Duodenal mucosa (tissue), 2 donors: ENCODE measurements around the gene PTPN1.

Experiments
- H3K27ac ChIP-seq: one replicate; pipeline ENCODE4 v1.7.0; 2013; ENCODE audit warnings: low read depth, low read length
- H3K27me3 ChIP-seq, 2 donors: one replicate each; pipeline ENCODE4 v1.7.0; 2013; ENCODE audit warnings: low read length in 2 of 2, control low read depth in 1 of 2; ENCODE audit not compliant: insufficient read depth in 2 of 2, control insufficient read depth in 1 of 2
- H3K36me3 ChIP-seq, 2 donors: one replicate each; pipeline ENCODE4 v1.7.0; 2013; ENCODE audit warnings: low read length in 2 of 2, control low read depth in 1 of 2; ENCODE audit not compliant: insufficient read depth in 2 of 2, control insufficient read depth in 1 of 2
- H3K4me1 ChIP-seq, 2 donors: one replicate each; pipeline ENCODE4 v1.7.0; 2013; ENCODE audit warnings: low read length in 2 of 2, control low read depth in 1 of 2; ENCODE audit not compliant: insufficient read depth in 2 of 2, control insufficient read depth in 1 of 2
- H3K4me3 ChIP-seq, 2 donors: one replicate each; pipeline ENCODE4 v1.7.0; 2013; ENCODE audit warnings: low read length in 2 of 2, low read depth in 1 of 2
- H3K9ac ChIP-seq, 2 donors: one replicate each; pipeline ENCODE4 v1.7.0; 2013; ENCODE audit warnings: low read length in 2 of 2, low read depth in 1 of 2
- H3K9me3 ChIP-seq, 2 donors: one replicate each; pipeline ENCODE4 v1.7.0; 2013; ENCODE audit warnings: low read length in 2 of 2, control low read depth in 1 of 2; ENCODE audit not compliant: control insufficient read depth in 1 of 2

The PTPN1 gene

DNA sequence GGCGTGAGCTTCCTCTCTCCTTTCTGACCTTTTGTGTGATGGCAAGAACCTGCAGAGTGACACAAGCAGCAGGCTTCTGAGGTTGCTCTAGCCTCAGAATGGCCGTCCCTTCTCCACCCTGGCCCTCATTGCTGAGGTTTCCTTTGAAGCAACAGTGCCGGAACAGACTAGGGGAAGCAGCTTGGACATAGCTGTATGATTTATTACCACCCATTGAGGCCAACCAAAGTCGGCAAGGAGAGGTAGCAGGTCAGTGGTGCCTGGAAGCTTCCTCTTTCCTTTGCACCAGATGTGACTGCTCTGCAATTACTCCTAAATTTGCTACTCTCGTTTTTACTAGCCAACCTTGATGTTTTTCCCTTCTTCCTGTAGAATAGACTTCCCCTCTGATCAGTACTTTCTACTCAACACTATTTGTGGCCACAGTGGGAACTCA, 31.4 kb downstream of the PTPN1 start:
- H3K27ac ChIP-seq = peak overlapping the region; percentile 28
- peaks cover 22 to 28% of the 10 kb centered on the region in 2 donors for H3K4me1 ChIP-seq
- H3K27me3 ChIP-seq = no peaks in the 10 kb centered on the region
- no peak overlapping the region for H3K9ac ChIP-seq
- H3K4me3 ChIP-seq = no peak overlapping the region
- no peaks in the 10 kb centered on the region for H3K9me3 ChIP-seq
- no peaks in the 10 kb centered on the region for H3K36me3 ChIP-seq

DNA sequence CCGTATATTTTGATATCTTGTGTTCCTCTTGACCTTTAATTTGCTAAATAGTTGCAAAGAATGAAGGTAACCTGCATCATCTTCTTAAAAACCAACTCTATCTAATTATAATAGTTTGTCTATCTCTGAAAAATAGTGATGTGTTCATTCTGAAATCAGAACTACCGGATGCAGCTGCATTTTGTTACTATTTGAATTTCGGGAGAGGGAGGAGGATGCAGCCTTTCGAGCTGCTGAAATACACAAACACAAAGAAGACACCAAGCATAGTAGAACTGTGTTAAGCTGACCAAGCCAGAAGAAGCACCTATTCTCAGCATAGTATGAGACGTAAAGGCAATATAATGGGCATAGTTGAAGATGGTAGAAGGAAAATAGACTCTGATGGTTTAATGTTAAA, 33.1 kb downstream of the PTPN1 start:
- H3K4me1 ChIP-seq = peaks cover 22 to 23% of the 10 kb centered on the region in 2 donors
- no peak overlapping the region for H3K27ac ChIP-seq
- H3K27me3 ChIP-seq = no peaks in the 10 kb centered on the region
- H3K36me3 ChIP-seq = no peaks in the 10 kb centered on the region
- H3K9ac ChIP-seq = no peak overlapping the region
- H3K9me3 ChIP-seq = no peaks in the 10 kb centered on the region
- H3K4me3 ChIP-seq = no peak overlapping the region

DNA sequence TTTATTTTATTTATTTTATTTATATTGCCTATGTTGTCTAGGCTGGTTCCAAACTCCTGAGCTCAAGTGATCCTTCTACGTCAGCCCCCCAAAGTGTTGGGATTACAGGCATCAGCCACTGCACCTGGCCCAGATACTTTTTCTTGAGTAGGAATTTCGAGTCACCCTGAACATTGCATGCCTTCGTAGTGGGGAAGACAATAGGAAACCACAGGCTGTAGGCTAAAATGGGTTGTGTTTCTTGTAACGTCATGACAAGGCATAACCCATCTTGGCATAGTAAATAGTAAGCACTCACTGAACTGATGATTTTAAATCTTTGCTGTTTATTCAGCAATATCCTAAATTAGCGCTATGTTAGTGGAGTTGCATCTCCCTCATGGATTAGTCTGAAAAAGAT, 34.9 kb downstream of the PTPN1 start:
- H3K9me3 ChIP-seq = no peaks in the 10 kb centered on the region
- peaks cover 22 to 23% of the 10 kb centered on the region in 2 donors for H3K4me1 ChIP-seq
- no peak overlapping the region for H3K4me3 ChIP-seq
- H3K27ac ChIP-seq = no peak overlapping the region
- no peaks in the 10 kb centered on the region for H3K27me3 ChIP-seq
- H3K36me3 ChIP-seq = no peaks in the 10 kb centered on the region
- no peak overlapping the region for H3K9ac ChIP-seq

DNA sequence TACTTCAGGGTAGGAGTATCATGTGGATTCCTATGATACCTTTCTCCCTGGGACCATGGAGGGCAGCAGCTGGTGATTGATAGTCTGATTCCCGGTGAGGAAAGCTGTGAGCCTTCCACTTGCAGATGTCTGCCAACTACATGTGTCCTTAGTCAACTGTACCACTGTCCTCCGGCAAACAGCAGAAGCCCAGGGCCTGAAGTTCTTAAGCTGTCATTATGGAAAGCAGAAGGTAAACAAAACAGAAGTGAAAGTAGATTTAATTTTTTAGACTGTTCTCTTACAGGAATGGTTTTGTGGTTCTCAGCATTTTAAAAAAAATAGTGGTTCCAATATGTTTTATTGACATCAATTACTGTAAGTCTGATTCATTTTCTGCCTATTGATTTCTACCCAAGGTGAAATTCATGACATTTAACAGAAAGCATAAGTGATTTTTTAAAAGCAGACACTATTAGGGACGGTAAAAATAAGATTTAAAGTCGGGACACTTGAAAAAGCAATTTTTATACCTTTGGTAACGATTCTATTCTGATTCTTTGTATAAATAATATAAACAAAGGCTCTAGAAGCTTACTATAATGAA, 36.6 kb downstream of the PTPN1 start:
- H3K27ac ChIP-seq = no peak overlapping the region
- peak overlapping the region in 1 of 2 donors; percentile 36 for H3K4me3 ChIP-seq
- no peaks in the 10 kb centered on the region for H3K27me3 ChIP-seq
- peaks cover 9% of the 10 kb centered on the region in 2 donors for H3K4me1 ChIP-seq
- H3K9me3 ChIP-seq = no peaks in the 10 kb centered on the region
- peaks cover 0 to 3% of the 10 kb centered on the region in 2 donors for H3K36me3 ChIP-seq
- no peak overlapping the region for H3K9ac ChIP-seq

DNA sequence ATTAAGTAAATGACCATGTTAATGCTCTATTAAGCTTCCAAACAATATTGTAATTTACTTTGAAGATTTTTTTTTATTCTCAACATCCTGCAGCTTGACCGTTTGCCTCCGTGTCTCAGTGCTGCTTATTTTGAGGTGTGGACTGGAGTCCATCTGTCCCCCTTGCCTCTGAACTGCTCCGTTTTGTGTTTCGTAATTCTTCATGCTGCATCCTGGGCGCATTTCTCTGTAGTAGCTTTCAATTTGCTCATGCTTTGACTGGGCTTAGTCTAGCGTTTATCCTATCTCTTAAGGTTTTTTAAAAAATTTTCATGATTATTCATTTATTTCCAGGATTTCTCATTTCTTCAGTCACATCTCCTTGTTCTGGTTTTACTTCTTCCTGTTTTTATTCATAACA, 37.8 kb downstream of the PTPN1 start:
- Histone ChIP-seq H3K9me3 (no peaks in the 10 kb centered on the region), H3K27me3 (no peaks in the 10 kb centered on the region), H3K4me3 (no peak overlapping the region), H3K4me1 (peaks cover 7 to 9% of the 10 kb centered on the region in 2 donors), H3K27ac (no peak overlapping the region), H3K36me3 (peaks cover 0 to 3% of the 10 kb centered on the region in 2 donors), H3K9ac (no peak overlapping the region)

DNA sequence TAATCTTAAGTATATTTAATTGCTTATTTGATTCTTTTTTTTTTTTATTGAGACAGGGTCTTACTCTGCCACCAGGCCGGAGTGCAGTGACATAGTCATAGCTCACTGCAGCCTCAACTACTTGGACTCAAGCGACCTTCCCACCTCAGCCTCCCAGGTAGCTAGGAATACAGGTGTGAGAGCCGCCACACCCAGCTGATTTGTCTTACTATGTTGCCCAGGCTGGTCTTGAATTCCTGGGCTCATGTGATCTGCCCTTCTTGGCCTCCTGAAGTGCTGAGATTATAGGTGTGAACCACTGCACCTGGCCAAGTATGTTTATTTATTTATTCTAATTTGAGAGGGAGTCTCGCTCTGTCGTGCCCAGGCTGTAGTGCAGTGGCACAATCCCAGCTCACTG, 38.2 kb downstream of the PTPN1 start:
- H3K27ac ChIP-seq = no peak overlapping the region

DNA sequence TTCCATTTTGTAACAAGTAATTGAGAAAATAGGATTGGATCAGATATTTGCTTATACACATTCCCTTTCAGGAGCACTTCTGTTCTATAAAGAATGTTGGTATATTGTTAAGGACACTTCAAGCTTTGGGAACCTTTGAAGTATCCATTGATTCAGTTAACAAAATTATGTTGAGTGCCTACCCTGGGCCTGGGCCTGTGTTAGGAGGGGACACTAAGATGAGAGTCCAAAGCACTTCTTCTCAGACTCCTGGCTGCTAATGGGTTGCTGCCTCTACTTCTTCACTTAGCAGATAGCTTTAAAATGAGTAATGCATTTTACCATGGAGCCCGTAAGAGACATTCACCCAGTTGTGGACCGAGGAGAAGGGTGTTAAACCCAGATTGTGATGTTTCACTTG, 40.3 kb downstream of the PTPN1 start:
- Histone ChIP-seq H3K36me3 (peaks cover 0 to 6% of the 10 kb centered on the region in 2 donors), H3K27me3 (no peaks in the 10 kb centered on the region), H3K9me3 (no peaks in the 10 kb centered on the region), H3K9ac (no peak overlapping the region), H3K27ac (no peak overlapping the region), H3K4me3 (no peak overlapping the region), H3K4me1 (peaks cover 6 to 9% of the 10 kb centered on the region in 2 donors)

More for the DNA sequence above, 38.2 kb downstream of the PTPN1 start:
- no peak overlapping the region for H3K9ac ChIP-seq
- no peaks in the 10 kb centered on the region for H3K27me3 ChIP-seq
- H3K4me1 ChIP-seq = peaks cover 7 to 9% of the 10 kb centered on the region in 2 donors
- H3K36me3 ChIP-seq = peaks cover 0 to 5% of the 10 kb centered on the region in 2 donors
- H3K9me3 ChIP-seq = no peaks in the 10 kb centered on the region
- no peak overlapping the region for H3K4me3 ChIP-seq

DNA sequence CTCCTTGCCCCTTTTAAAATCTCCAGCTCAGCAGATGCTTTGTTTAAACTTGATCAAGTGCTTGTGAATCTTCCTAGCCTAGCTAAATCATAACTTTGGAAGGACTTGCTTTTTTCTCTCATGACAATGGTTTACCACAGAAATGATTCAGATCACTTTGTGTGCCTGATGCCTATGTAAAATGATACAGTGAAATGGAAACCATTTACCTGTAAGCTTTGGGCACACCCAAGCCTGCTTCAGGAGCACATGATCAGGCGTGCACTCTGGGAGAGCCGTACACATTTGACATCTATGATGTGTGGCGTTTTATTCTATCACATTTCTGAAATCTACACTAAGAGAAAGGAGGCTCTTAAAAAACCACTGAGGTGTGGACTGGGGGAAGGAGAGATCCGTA, 41.1 kb downstream of the PTPN1 start:
- Histone ChIP-seq H3K9me3 (no peaks in the 10 kb centered on the region), H3K4me1 (peaks cover 0 to 5% of the 10 kb centered on the region in 2 donors), H3K4me3 (no peak overlapping the region), H3K27me3 (no peaks in the 10 kb centered on the region), H3K9ac (no peak overlapping the region), H3K27ac (no peak overlapping the region), H3K36me3 (peaks cover 0 to 6% of the 10 kb centered on the region in 2 donors)

DNA sequence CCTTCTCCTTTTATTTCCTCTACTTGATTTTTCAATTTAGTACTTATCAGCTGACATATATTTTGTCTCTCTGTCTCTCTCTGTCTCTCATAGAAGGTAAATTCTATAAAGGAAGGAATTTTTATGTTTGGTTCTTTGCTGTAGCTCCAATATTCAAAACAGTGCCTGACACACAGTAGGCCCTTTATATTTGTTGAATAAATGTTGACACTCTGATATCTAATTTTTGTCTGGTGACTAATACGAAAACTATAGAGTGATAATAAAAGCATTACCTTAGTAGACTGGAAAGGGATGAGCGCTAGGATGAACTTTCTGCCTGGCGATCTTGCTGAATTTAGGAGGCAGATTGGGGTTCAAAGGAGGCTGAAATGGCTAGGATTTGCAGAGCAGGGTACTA, 42.8 kb downstream of the PTPN1 start:
- Histone ChIP-seq H3K27me3 (no peaks in the 10 kb centered on the region), H3K4me3 (no peak overlapping the region), H3K4me1 (no peaks in the 10 kb centered on the region), H3K9me3 (no peaks in the 10 kb centered on the region), H3K9ac (no peak overlapping the region), H3K27ac (no peak overlapping the region), H3K36me3 (peaks cover 3 to 6% of the 10 kb centered on the region in 2 donors)

DNA sequence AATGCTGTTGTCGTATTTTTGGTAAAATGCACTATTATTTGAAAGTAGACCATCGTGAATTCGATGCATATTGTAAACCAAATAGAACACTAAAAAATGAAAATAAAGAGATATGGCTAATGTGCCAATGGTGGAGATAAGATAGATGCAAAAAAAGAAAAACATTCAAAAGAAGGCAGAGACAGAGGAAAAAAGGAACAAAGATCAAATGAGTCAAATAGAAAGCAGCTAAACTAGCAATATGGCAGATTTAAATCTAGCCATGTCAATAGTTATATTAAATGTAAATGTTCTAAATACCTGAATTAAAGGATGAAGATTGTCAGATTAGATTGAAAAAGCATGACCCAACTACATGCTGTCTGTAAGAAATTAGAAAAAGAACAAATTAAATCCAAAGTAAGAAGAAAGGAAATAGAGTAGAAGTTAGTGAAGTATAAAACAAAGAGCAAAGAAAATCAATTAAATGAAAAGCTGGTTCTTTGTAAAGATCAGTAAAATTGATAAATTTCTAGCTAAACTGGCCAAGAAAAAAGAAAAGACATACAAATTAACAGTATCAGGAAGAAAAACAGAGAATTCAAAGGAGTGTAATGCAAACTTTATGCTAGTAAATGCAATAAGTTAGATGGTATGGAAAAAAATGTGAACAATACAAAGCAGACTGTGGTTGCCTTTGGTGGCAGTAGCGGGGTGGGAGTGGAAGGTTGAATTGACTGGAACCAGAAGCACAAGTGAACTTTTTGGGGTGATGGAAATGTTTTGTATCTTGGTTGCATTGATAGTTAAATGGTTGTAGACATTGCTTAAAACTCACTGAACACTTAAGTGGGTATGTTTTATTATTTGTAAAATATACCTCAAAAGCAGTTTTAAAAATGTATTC, 44.8 kb downstream of the PTPN1 start:
- no peak overlapping the region for H3K4me3 ChIP-seq
- H3K4me1 ChIP-seq = no peaks in the 10 kb centered on the region
- no peaks in the 10 kb centered on the region for H3K9me3 ChIP-seq
- H3K27ac ChIP-seq = no peak overlapping the region
- H3K36me3 ChIP-seq = peaks cover 3 to 6% of the 10 kb centered on the region in 2 donors
- H3K9ac ChIP-seq = no peak overlapping the region
- H3K27me3 ChIP-seq = no peaks in the 10 kb centered on the region
